Upper lobe of left lung (tissue), 4 donors: ENCODE results near the gene NNAT.
"Not testable (repeated sequence)": the region's sequence is repeated elsewhere in the genome, so short reads cannot be mapped to it uniquely, and the experiment has no call there.

Source experiments
- CTCF ChIP-seq, 6 experiments: fragments of 450-650 bp in 4 of 6; fragments of 200-600 bp in 2 of 6; sonication (generic) in 2 of 6; IDR thresholded peaks; one replicate each; pipeline ENCODE4 v1.5.1; 2016 to 2019; ENCODE audit warnings: antibody characterized with exemption in 6 of 6
- POLR2A ChIP-seq, 4 donors: fragments of 450-650 bp; IDR thresholded peaks; one replicate each; pipeline ENCODE4 v1.5.1; 2016 to 2017; ENCODE audit warnings: antibody characterized with exemption in 4 of 4, mild to moderate bottlenecking in 2 of 4

GRCh38 chr20:37540838-37541237 is 19.8 kb downstream of the NNAT start:
- TF ChIP-seq CTCF, POLR2A (IDR thresholded peaks at IDR 0.05): not testable (repeated sequence)
